Fibroblast of lung (primary cell): ENCODE results near the gene CHST12. TPM values are rescaled to one million over a fixed set of nuclear protein-coding genes. Genes with fewer than 3 reads are reported as not detected.

Experiments
- DNase-seq, 2 donors: peaks; one replicate each; pipeline versions ENCODE4 v3.0.0 to v3.0.0-alpha.2; 2010; ENCODE audit warnings: low read depth in 2 of 2
- H2AFZ ChIP-seq: 2 replicates; pipeline ENCODE4 v1.5.1; 2012; ENCODE audit warnings: low read length, control low read depth, inconsistent platforms
- H3K27ac ChIP-seq: 2 replicates; pipeline ENCODE4 v1.5.1; 2011; ENCODE audit warnings: low read length, control low read depth; ENCODE audit not compliant: insufficient read depth
- H3K27me3 ChIP-seq: 2 replicates; pipeline ENCODE4 v1.5.1; 2011; ENCODE audit warnings: mild to moderate bottlenecking, low read length; ENCODE audit not compliant: control insufficient read depth, insufficient read depth
- H3K36me3 ChIP-seq: 2 replicates; pipeline ENCODE4 v1.5.1; 2011; ENCODE audit warnings: low read length; ENCODE audit not compliant: control insufficient read depth, insufficient read depth
- H3K4me1 ChIP-seq: 2 replicates; pipeline ENCODE4 v1.5.1; 2011; ENCODE audit warnings: low read length; ENCODE audit not compliant: control insufficient read depth, insufficient read depth; ENCODE audit errors: extremely low read depth
- H3K4me2 ChIP-seq: 2 replicates; pipeline ENCODE4 v1.5.1; 2011; ENCODE audit warnings: low read length, control low read depth; ENCODE audit not compliant: insufficient read depth; ENCODE audit errors: extremely low read depth
- H3K4me3 ChIP-seq, 4 experiments: fragments of 200-600 bp in 1 of 4; sonication (generic) in 1 of 4; replicated peaks in 1 of 4; 2 replicates each; pipeline ENCODE4 v1.5.1; 2011 to 2016; ENCODE audit warnings: low read length in 4 of 4, low read depth in 3 of 4, mild to moderate bottlenecking in 3 of 4, control low read depth in 2 of 4, inconsistent platforms in 1 of 4, mixed read lengths in 1 of 4; ENCODE audit not compliant: insufficient read depth in 1 of 4; ENCODE audit errors: control extremely low read depth in 1 of 4
- H3K79me2 ChIP-seq: 2 replicates; pipeline ENCODE4 v1.5.1; 2012; ENCODE audit warnings: mild to moderate bottlenecking, low read length, inconsistent platforms; ENCODE audit not compliant: control insufficient read depth, insufficient read depth
- H3K9ac ChIP-seq: 2 replicates; pipeline ENCODE4 v1.5.1; 2011; ENCODE audit warnings: mild to moderate bottlenecking, low read length, control low read depth; ENCODE audit not compliant: insufficient read depth
- H3K9me3 ChIP-seq: 2 replicates; pipeline ENCODE4 v1.5.1; 2012; ENCODE audit warnings: low read depth, low read length; ENCODE audit not compliant: control insufficient read depth, insufficient read depth
- H4K20me1 ChIP-seq: 2 replicates; pipeline ENCODE4 v1.5.1; 2011; ENCODE audit warnings: low read length; ENCODE audit not compliant: control insufficient read depth, insufficient read depth; ENCODE audit errors: extremely low read depth
- CTCF ChIP-seq, 2 donors: IDR thresholded peaks in 1 of 2; conservative IDR thresholded peaks in 1 of 2; 1 replicate in 1 of 2; 2 replicates in 1 of 2; pipeline ENCODE4 v1.5.1; 2011 to 2012; ENCODE audit warnings: low read length in 2 of 2, control low read depth in 1 of 2, inconsistent platforms in 1 of 2, low read depth in 1 of 2, mild to moderate bottlenecking in 1 of 2
- EZH2 ChIP-seq: IDR thresholded peaks from 2 replicates; pipeline ENCODE4 v1.5.1; 2012; ENCODE audit warnings: low read length, control low read depth, mild to moderate bottlenecking; ENCODE audit errors: missing control alignments
- polyA plus RNA-seq, 2 donors: library from polyadenylated mRNA; depleted of rRNA in 1 of 2; stranded (reverse) in 1 of 2; unstranded in 1 of 2; fragments of >200 nt; gene quantifications; 2 replicates each; pipeline ENCODE4 v1.2.1, GENCODE V29; 2011 to 2012; ENCODE audit warnings: missing spikeins in 1 of 2
- total RNA-seq: library from RNA; depleted of rRNA; stranded (reverse); fragments of >200 nt; gene quantifications from 2 replicates; pipeline ENCODE4 v1.2.1, GENCODE V29; 2014

CHST12 gene
- total and polyA plus RNA-seq, 2 donors (not counting 1 experiment from before 2014, with no cell fraction given) = 3.5 to 9.5 TPM

GRCh38 chr7:2379821-2380450 is 23.5 kb upstream of the CHST12 start:
- no peak overlapping the region for H3K4me2 ChIP-seq
- no peak overlapping the region for H3K27ac ChIP-seq
- H3K9me3 ChIP-seq = no peaks in the 10 kb centered on the region
- H3K79me2 ChIP-seq = peaks cover 13% of the 10 kb centered on the region
- DNase-seq = no peak
- H3K4me3 ChIP-seq = no peak overlapping the region
- H3K27me3 ChIP-seq = no peaks in the 10 kb centered on the region
- TF ChIP-seq EZH2 (no peak), CTCF (conservative IDR thresholded peaks at IDR 0.05 in 1 of 2, IDR thresholded peaks at IDR 0.05 in 1 of 2; ENCODE audit: low read depth in 1 of 2, low read length in 2 of 2) (no peak)
- H3K4me1 ChIP-seq = no peaks in the 10 kb centered on the region
- H4K20me1 ChIP-seq = no peaks in the 10 kb centered on the region
- H3K36me3 ChIP-seq = peaks cover 40% of the 10 kb centered on the region
- no peak overlapping the region for H3K9ac ChIP-seq
- no peak overlapping the region for H2AFZ ChIP-seq

GRCh38 chr7:2380461-2380860 is 22.9 kb upstream of the CHST12 start:
- Histone ChIP-seq H4K20me1 (no peaks in the 10 kb centered on the region), H3K36me3 (peaks cover 36% of the 10 kb centered on the region), H3K79me2 (peaks cover 10% of the 10 kb centered on the region), H3K9me3 (no peaks in the 10 kb centered on the region), H2AFZ (no peak overlapping the region), H3K27me3 (no peaks in the 10 kb centered on the region), H3K27ac (no peak overlapping the region), H3K4me3 (no peak overlapping the region), H3K4me2 (no peak overlapping the region), H3K4me1 (no peaks in the 10 kb centered on the region), H3K9ac (no peak overlapping the region)
- TF ChIP-seq CTCF (conservative IDR thresholded peaks at IDR 0.05 in 1 of 2, IDR thresholded peaks at IDR 0.05 in 1 of 2; ENCODE audit: low read depth in 1 of 2, low read length in 2 of 2) = no peak
- no peak for TF ChIP-seq EZH2
- no peak for DNase-seq

GRCh38 chr7:2381227-2381626 is 22.2 kb upstream of the CHST12 start:
- H3K4me3 ChIP-seq = no peak overlapping the region
- H3K27ac ChIP-seq = no peak overlapping the region
- no peaks in the 10 kb centered on the region for H4K20me1 ChIP-seq
- H3K4me2 ChIP-seq = no peak overlapping the region
- no peaks in the 10 kb centered on the region for H3K9me3 ChIP-seq
- TF ChIP-seq CTCF (conservative IDR thresholded peaks at IDR 0.05 in 1 of 2, IDR thresholded peaks at IDR 0.05 in 1 of 2; ENCODE audit: low read depth in 1 of 2, low read length in 2 of 2) = no peak
- no peak for TF ChIP-seq EZH2
- H3K4me1 ChIP-seq = no peaks in the 10 kb centered on the region
- no peak for DNase-seq
- no peak overlapping the region for H2AFZ ChIP-seq
- H3K36me3 ChIP-seq = peaks cover 33% of the 10 kb centered on the region
- H3K9ac ChIP-seq = no peak overlapping the region
- peaks cover 8% of the 10 kb centered on the region for H3K79me2 ChIP-seq
- H3K27me3 ChIP-seq = no peaks in the 10 kb centered on the region
